Prostate gland (tissue), 2 donors: ENCODE results near the gene ASB13.

Experiments
- POLR2A ChIP-seq: fragments of 450-650 bp; IDR thresholded peaks from one replicate; pipeline ENCODE4 v1.6.1; 2016; ENCODE audit warnings: antibody characterized with exemption, mild to moderate bottlenecking
- TF ChIP-seq, protein P1 (sequence below), 4 experiments: fragments of 200-600 bp in 2 of 4; fragments of 450-650 bp in 2 of 4; sonication (generic) in 2 of 4; IDR thresholded peaks; 1 replicate in 3 of 4; 2 replicates in 1 of 4; pipeline ENCODE4 v1.5.1; 2016 to 2019; ENCODE audit warnings: antibody characterized with exemption in 4 of 4, mild to moderate bottlenecking in 2 of 4, moderate library complexity in 2 of 4

DNA sequence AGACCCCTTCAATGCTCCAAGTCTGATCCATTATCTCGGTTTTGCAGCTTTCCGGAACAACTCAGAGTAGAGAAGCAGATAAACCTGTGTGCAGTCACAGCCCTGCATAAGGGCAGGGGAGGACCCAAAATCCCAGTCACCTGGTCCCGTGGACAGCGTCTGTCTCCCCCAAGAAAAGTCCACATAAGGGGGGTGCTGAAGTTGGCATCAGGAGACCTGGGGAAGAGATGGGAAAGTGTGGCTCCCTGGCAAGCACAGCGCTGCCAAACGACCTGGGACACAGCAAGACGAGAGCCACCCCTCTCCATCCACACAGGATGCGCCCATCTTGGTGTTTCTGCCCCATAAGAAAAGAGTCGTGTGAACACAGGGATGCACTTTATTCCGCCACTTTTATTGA, 27.9 kb downstream of the ASB13 start:
- TF ChIP-seq, protein P1, sequence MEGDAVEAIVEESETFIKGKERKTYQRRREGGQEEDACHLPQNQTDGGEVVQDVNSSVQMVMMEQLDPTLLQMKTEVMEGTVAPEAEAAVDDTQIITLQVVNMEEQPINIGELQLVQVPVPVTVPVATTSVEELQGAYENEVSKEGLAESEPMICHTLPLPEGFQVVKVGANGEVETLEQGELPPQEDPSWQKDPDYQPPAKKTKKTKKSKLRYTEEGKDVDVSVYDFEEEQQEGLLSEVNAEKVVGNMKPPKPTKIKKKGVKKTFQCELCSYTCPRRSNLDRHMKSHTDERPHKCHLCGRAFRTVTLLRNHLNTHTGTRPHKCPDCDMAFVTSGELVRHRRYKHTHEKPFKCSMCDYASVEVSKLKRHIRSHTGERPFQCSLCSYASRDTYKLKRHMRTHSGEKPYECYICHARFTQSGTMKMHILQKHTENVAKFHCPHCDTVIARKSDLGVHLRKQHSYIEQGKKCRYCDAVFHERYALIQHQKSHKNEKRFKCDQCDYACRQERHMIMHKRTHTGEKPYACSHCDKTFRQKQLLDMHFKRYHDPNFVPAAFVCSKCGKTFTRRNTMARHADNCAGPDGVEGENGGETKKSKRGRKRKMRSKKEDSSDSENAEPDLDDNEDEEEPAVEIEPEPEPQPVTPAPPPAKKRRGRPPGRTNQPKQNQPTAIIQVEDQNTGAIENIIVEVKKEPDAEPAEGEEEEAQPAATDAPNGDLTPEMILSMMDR (IDR thresholded peaks at IDR 0.05): no peak
- TF ChIP-seq POLR2A: no peak
